T-cell (primary cell): Measurements from ENCODE around the gene ADGRD1. TPM values are rescaled to one million over a fixed set of nuclear protein-coding genes. Genes with fewer than 3 reads are reported as not detected.

Source experiments
- ATAC-seq, 4 experiments: fragments of 200-7000 bp in 3 of 4; fragments of 150-1000 bp in 1 of 4; cut with Tn5 transposase; replicated peaks in 1 of 4; 1 replicate in 3 of 4; 2 replicates in 1 of 4; pipeline ENCODE4 v1.10.0; 2021; ENCODE audit warnings: moderate library complexity in 3 of 4, mild to moderate bottlenecking in 2 of 4, moderate number of reproducible peaks in 1 of 4
- CTCF ChIA-PET, 2 donors: fragments of 300-600 bp; sonication (Branson Sonifier 250); formaldehyde crosslinking; loops; one replicate each; lab custom pipeline; 2022; ENCODE audit warnings: antibody characterized with exemption in 2 of 2; lab: Charles Lee
- POLR2A ChIA-PET, 2 donors: fragments of 300-600 bp; sonication (Branson Sonifier 250); formaldehyde crosslinking; loops; one replicate each; lab custom pipeline; 2022; ENCODE audit warnings: antibody characterized with exemption in 2 of 2; lab: Charles Lee
- DNase-seq, 35 experiments: peaks; one replicate each; pipeline versions ENCODE4 v3.0.0 to v3.0.0-alpha.2; 2013 to 2023
- H3K27ac ChIP-seq: one replicate; pipeline ENCODE4 v1.5.1; 2013; ENCODE audit warnings: low read length
- H3K27me3 ChIP-seq, 2 experiments: replicated peaks in 1 of 2; 1 replicate in 1 of 2; 2 replicates in 1 of 2; pipeline versions ENCODE4 v1.6.1 to v1.7.0; 2013; ENCODE audit warnings: low read length in 1 of 2, mixed read lengths in 1 of 2; ENCODE audit not compliant: control insufficient read depth in 2 of 2, insufficient read depth in 2 of 2; ENCODE audit errors: extremely low read depth in 1 of 2
- H3K36me3 ChIP-seq, 2 donors: 1 replicate in 1 of 2; 2 replicates in 1 of 2; pipeline versions ENCODE4 v1.6.1 to v1.7.0; 2013; ENCODE audit warnings: low read length in 1 of 2; ENCODE audit not compliant: control insufficient read depth in 2 of 2, insufficient read depth in 1 of 2; ENCODE audit errors: extremely low read depth in 1 of 2
- H3K4me1 ChIP-seq, 2 experiments: 1 replicate in 1 of 2; 2 replicates in 1 of 2; pipeline versions ENCODE4 v1.6.1 to v1.7.0; 2013; ENCODE audit warnings: low read length in 2 of 2, mixed read lengths in 1 of 2; ENCODE audit not compliant: insufficient read depth in 2 of 2, control insufficient read depth in 1 of 2; ENCODE audit errors: extremely low read depth in 1 of 2
- H3K4me3 ChIP-seq, 2 donors: 1 replicate in 1 of 2; 2 replicates in 1 of 2; pipeline versions ENCODE4 v1.5.1 to v1.7.0; 2013; ENCODE audit warnings: mild to moderate bottlenecking in 2 of 2, low read length in 1 of 2, moderate library complexity in 1 of 2; ENCODE audit not compliant: control insufficient read depth in 1 of 2; ENCODE audit errors: extremely low read depth in 1 of 2
- H3K9me3 ChIP-seq: 2 replicates; pipeline ENCODE4 v1.7.0; 2013
- H3K27ac Mint-ChIP-seq, 2 donors: one replicate each; pipeline ENCODE4 v1.8.0; 2020 to 2021; ENCODE audit warnings: mild to moderate bottlenecking in 2 of 2, mixed read lengths in 2 of 2
- H3K27me3 Mint-ChIP-seq, 2 donors: one replicate each; pipeline ENCODE4 v1.8.0; 2021 to 2022; ENCODE audit warnings: mixed read lengths in 2 of 2
- H3K36me3 Mint-ChIP-seq: one replicate; pipeline ENCODE4 v1.8.0; 2021; ENCODE audit warnings: mixed read lengths
- H3K4me1 Mint-ChIP-seq, 3 donors: one replicate each; pipeline ENCODE4 v1.8.0; 2020 to 2022; ENCODE audit warnings: mixed read lengths in 3 of 3, mild to moderate bottlenecking in 1 of 3
- H3K4me3 Mint-ChIP-seq, 3 donors: one replicate each; pipeline ENCODE4 v1.8.0; 2020 to 2022; ENCODE audit warnings: mild to moderate bottlenecking in 3 of 3, mixed read lengths in 3 of 3, moderate library complexity in 3 of 3
- H3K9me3 Mint-ChIP-seq, 3 donors: one replicate each; pipeline ENCODE4 v1.8.0; 2020 to 2022; ENCODE audit warnings: mixed read lengths in 3 of 3
- WGBS: methylation state at CpG from one replicate; pipeline ENCODE4 v1.1.5; 2013; ENCODE audit warnings: missing lambda C conversion rate; ENCODE audit not compliant: insufficient coverage; 5-methylcytosine and 5-hydroxymethylcytosine counted together
- total RNA-seq, 35 experiments: library from RNA in 6 of 35; stranded (reverse) in 6 of 35; fragments of 120-200 nt in 1 of 35; gene quantifications; one replicate each; pipeline versions ENCODE4 v1.2.1 to v1.2.4 and lab custom pipeline; 2013 to 2026

Gene ADGRD1
- total RNA-seq, 5 donors from 2014 or later (not counting 1 experiment from before 2014, with no cell fraction given): 0.29 to 1.1 (median 0.43) TPM; not detected in 1

DNA sequence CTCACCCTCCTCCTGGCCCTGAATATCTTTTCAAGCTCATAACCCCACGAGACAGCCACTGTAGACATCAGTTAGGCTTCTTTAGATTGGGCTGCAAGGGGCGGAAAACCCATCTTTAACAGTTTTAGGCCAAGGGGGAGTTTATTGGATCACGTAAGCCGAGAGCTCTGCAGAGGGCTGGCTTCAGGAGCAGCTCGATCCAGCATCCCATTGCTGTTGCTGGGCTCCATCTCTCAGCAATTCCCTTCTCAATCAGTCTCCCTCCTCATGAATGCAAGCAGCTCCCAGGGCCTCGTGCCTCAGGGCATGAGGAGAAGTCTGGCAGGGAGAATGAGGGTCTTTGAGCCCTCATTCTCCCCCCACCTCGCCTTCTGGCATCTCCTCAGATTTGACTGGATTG is 59.4 kb downstream of the ADGRD1 start:
- H3K27ac Mint-ChIP-seq: no peak overlapping the region
- H3K27me3 Mint-ChIP-seq: peaks cover 7 to 8% of the 10 kb centered on the region in 2 donors
- Histone ChIP-seq H3K36me3 (no peaks in the 10 kb centered on the region), H3K4me1 (no peaks in the 10 kb centered on the region), H3K27ac (no peak overlapping the region), H3K27me3 (peaks cover 0 to 16% of the 10 kb centered on the region in 2 experiments), H3K9me3 (no peaks in the 10 kb centered on the region), H3K4me3 (no peak overlapping the region)
- no peaks in the 10 kb centered on the region for H3K4me1 Mint-ChIP-seq
- no peak for DNase-seq
- no peak overlapping the region for H3K4me3 Mint-ChIP-seq
- ATAC-seq: no peak
- H3K9me3 Mint-ChIP-seq: no peaks in the 10 kb centered on the region
- no peaks in the 10 kb centered on the region for H3K36me3 Mint-ChIP-seq
- ChIA-PET POLR2A (no interaction called here), CTCF (no interaction called here)
- no CpG with 5 or more reads among the region's 7 CpGs for WGBS

DNA sequence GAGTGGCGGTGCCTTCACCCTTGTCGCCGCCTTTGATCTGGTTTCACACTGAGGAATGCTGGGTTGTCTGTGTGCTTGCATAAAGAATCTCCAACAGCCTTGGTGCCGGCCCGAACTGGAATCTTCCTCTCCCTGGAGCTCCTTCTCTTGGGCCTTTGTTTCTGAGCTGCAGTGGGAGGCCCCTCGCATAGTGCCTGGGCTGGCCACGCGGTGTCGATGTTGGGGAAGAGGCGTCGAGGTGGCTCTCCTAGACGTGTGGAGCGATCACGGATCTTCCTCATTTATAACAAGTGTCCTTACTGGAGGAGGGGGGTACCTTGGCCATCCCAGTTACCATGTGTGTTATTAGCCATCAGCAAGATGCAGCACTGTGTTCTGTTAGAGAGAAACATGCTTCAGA is 60.6 kb downstream of the ADGRD1 start:
- H3K4me3 Mint-ChIP-seq: no peak overlapping the region
- ATAC-seq: no peak
- no peak for DNase-seq
- Histone ChIP-seq H3K36me3 (no peaks in the 10 kb centered on the region), H3K27ac (no peak overlapping the region), H3K27me3 (peaks cover 0 to 16% of the 10 kb centered on the region in 2 experiments), H3K4me3 (no peak overlapping the region), H3K9me3 (no peaks in the 10 kb centered on the region), H3K4me1 (no peaks in the 10 kb centered on the region)
- 80% methylated on average over 3 of the region's 14 CpGs for WGBS
- peaks cover 3 to 4% of the 10 kb centered on the region in 2 donors for H3K27me3 Mint-ChIP-seq
- H3K4me1 Mint-ChIP-seq: no peaks in the 10 kb centered on the region
- CTCF ChIA-PET: no interaction called here
- no peak overlapping the region for H3K27ac Mint-ChIP-seq
- POLR2A ChIA-PET: no interaction called here
- H3K36me3 Mint-ChIP-seq: no peaks in the 10 kb centered on the region
- H3K9me3 Mint-ChIP-seq: no peaks in the 10 kb centered on the region

- H3K36me3 Mint-ChIP-seq: no peaks in the 10 kb centered on the region
- DNase-seq (no peak), ATAC-seq (no peak)
- peaks cover 0 to 4% of the 10 kb centered on the region in 2 donors for H3K27me3 Mint-ChIP-seq
- POLR2A ChIA-PET: no interaction called here
- Histone ChIP-seq H3K36me3 (no peaks in the 10 kb centered on the region), H3K4me3 (no peak overlapping the region), H3K9me3 (no peaks in the 10 kb centered on the region), H3K27me3 (peaks cover 0 to 25% of the 10 kb centered on the region in 2 experiments), H3K27ac (no peak overlapping the region), H3K4me1 (no peaks in the 10 kb centered on the region)
- no peaks in the 10 kb centered on the region for H3K9me3 Mint-ChIP-seq
- CTCF ChIA-PET: no interaction called here
- WGBS: 90% methylated on average over 14 of the region's 15 CpGs
- H3K27ac Mint-ChIP-seq: no peak overlapping the region
- no peak overlapping the region for H3K4me3 Mint-ChIP-seq
- H3K4me1 Mint-ChIP-seq: no peaks in the 10 kb centered on the region
Measured at GRCh38 chr12:131015581-131016337, 62.1 kb downstream of the ADGRD1 start.

DNA sequence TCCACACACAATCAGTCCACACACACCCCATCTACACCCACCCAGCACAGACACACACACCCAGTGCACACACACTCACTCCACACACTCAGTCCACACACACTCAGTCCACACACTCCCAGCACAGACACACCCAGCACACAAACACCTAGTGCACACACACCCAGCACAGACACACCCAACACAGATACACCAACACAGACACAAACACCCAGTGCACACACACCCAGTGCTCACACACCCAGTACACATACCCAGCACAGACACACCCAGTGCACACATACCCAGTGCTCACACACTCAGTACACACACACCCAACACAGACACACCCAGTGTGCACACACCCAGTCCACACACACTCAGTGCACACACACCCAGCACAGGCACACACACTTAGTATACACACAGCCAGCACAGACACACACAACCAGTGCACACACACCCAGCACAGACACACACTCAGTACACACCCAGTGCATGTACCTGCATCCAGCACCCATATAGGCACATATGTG is 63.8 kb downstream of the ADGRD1 start:
- peaks cover 0 to 4% of the 10 kb centered on the region in 2 donors for H3K27me3 Mint-ChIP-seq
- no peaks in the 10 kb centered on the region for H3K9me3 Mint-ChIP-seq
- H3K36me3 Mint-ChIP-seq: no peaks in the 10 kb centered on the region
- ChIA-PET CTCF (no interaction called here), POLR2A (no interaction called here)
- Histone ChIP-seq H3K27ac (no peak overlapping the region), H3K4me1 (no peaks in the 10 kb centered on the region), H3K36me3 (no peaks in the 10 kb centered on the region), H3K4me3 (no peak overlapping the region), H3K27me3 (peaks cover 0 to 30% of the 10 kb centered on the region in 2 experiments), H3K9me3 (no peaks in the 10 kb centered on the region)
- DNase-seq (no peak), ATAC-seq (no peak)
- no peak overlapping the region for H3K27ac Mint-ChIP-seq
- H3K4me3 Mint-ChIP-seq: no peak overlapping the region
- no peaks in the 10 kb centered on the region for H3K4me1 Mint-ChIP-seq

GRCh38 chr12:131018019-131018620 is 64.4 kb downstream of the ADGRD1 start:
- Mint-ChIP-seq H3K4me3 (no peak overlapping the region), H3K36me3 (no peaks in the 10 kb centered on the region), H3K27me3 (peaks cover 0 to 4% of the 10 kb centered on the region in 2 donors), H3K9me3 (no peaks in the 10 kb centered on the region), H3K27ac (no peak overlapping the region), H3K4me1 (no peaks in the 10 kb centered on the region)
- Histone ChIP-seq H3K4me1 (no peaks in the 10 kb centered on the region), H3K9me3 (no peaks in the 10 kb centered on the region), H3K36me3 (no peaks in the 10 kb centered on the region), H3K27ac (no peak overlapping the region), H3K4me3 (no peak overlapping the region), H3K27me3 (peaks cover 0 to 26% of the 10 kb centered on the region in 2 experiments)
- ChIA-PET CTCF (no interaction called here), POLR2A (no interaction called here)
- DNase-seq (no peak), ATAC-seq (no peak)
- 74% methylated on average over 20 of the region's 28 CpGs for WGBS

DNA sequence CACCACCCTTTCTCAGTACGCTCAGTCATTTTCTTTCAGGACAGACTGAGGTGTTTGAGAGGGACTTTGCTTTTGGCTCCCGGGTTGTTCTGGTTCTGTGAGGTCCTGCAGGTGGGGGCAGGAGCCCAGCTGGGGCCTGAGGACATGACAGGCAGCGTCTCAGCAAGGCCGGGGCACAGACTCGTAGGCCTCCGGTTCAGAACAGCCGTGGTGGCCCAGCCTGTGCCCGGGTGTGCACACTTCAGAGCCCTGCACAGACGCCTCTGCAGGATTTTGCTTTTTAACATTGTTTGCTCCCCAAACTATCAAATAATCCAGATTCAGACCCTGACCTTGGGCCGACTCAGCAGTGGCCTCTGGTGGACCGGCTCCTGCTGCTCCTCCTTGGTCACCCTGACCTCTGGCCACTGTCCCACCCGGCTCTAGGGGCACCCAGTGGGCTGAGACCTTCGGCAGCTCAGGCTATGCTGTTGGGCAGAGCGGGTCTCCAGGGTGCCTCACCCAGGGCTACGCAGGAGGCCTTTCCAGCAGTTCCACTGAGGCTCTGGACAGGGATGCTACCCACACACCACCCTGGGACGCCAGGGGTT is 65.2 kb downstream of the ADGRD1 start:
- Histone ChIP-seq H3K27ac (no peak overlapping the region), H3K4me1 (no peaks in the 10 kb centered on the region), H3K27me3 (peaks cover 0 to 30% of the 10 kb centered on the region in 2 experiments), H3K9me3 (no peaks in the 10 kb centered on the region), H3K36me3 (no peaks in the 10 kb centered on the region), H3K4me3 (no peak overlapping the region)
- Mint-ChIP-seq H3K4me3 (no peak overlapping the region), H3K9me3 (no peaks in the 10 kb centered on the region), H3K36me3 (no peaks in the 10 kb centered on the region), H3K4me1 (no peaks in the 10 kb centered on the region), H3K27ac (no peak overlapping the region), H3K27me3 (peaks cover 0 to 4% of the 10 kb centered on the region in 2 donors)
- CTCF ChIA-PET: no interaction called here
- DNase-seq: no peak
- ATAC-seq: no peak
- 80% methylated on average over 13 of the region's 16 CpGs for WGBS
- POLR2A ChIA-PET: no interaction called here
